Inflammatory macrophage (primary cell): ENCODE results near the gene HYDIN.

Experiments used
- DNase-seq, 2 donors: peaks; one replicate each; pipeline ENCODE4 v3.0.0-alpha.2; 2020 to 2022
- total RNA-seq, 18 experiments: gene quantifications; one replicate each; lab custom pipeline; 2026; ENCODE audit warnings: mixed read lengths in 6 of 18, inconsistent platforms in 2 of 18; lab: John Stamatoyannopoulos, UW

HYDIN gene
- total RNA-seq, result 0.24 to 8.7 (median 0.53) reads per million in 18 experiments

- DNase-seq, result no peak
Measured at GRCh38 chr16:71230122-71230845, at the start of gene HYDIN. Gene HYDIN (minus strand): TSS chr16:71230722. CDS start chr16:71186895, 43,827 bp downstream.

- DNase-seq, result no peak
Measured at GRCh38 chr16:71276589-71277334, 46.2 kb upstream of the HYDIN start.

GRCh38 chr16:71273384-71273783, 42.9 kb upstream of the HYDIN start:
- DNase-seq, result no peak

- DNase-seq, result no peak
Measured at GRCh38 chr16:71264299-71264698, 33.8 kb upstream of the HYDIN start.

- no peak for DNase-seq
Measured at GRCh38 chr16:71263582-71263981, 33.1 kb upstream of the HYDIN start.

GRCh38 chr16:71262391-71262790, 31.9 kb upstream of the HYDIN start:
- no peak for DNase-seq

- no peak for DNase-seq
Measured at GRCh38 chr16:71260995-71261394, 30.5 kb upstream of the HYDIN start.

GRCh38 chr16:71259086-71259485, 28.6 kb upstream of the HYDIN start:
- no peak for DNase-seq

GRCh38 chr16:71258372-71258771, 27.9 kb upstream of the HYDIN start:
- peak; percentile 23 to 25 for DNase-seq

- DNase-seq, result no peak
Measured at GRCh38 chr16:71257768-71258167, 27.2 kb upstream of the HYDIN start.

GRCh38 chr16:71255721-71256120, 25.2 kb upstream of the HYDIN start:
- DNase-seq, result no peak

- peak; percentile 21 to 31 for DNase-seq
Measured at GRCh38 chr16:71254832-71255525, 24.5 kb upstream of the HYDIN start.

- DNase-seq, result peak; percentile 14 to 39
Measured at GRCh38 chr16:71250461-71251235, 20.1 kb upstream of the HYDIN start.

- peak; percentile 46 to 55 for DNase-seq
Measured at GRCh38 chr16:71249399-71249798, 18.9 kb upstream of the HYDIN start.

GRCh38 chr16:71247478-71247877, 17.0 kb upstream of the HYDIN start:
- no peak for DNase-seq

GRCh38 chr16:71246309-71246708, 15.8 kb upstream of the HYDIN start:
- DNase-seq, result no peak

GRCh38 chr16:71244521-71244920, 14.0 kb upstream of the HYDIN start:
- peak in 1 of 2 donors; percentile 14 for DNase-seq

- no peak for DNase-seq
Measured at GRCh38 chr16:71242601-71243000, 12.1 kb upstream of the HYDIN start.

- DNase-seq, result peak; percentile 8 to 24
Measured at GRCh38 chr16:71242036-71242435, 11.5 kb upstream of the HYDIN start.

GRCh38 chr16:71229344-71229743, 1.2 kb downstream of the HYDIN start:
- DNase-seq, result no peak

GRCh38 chr16:71226229-71227141, 4.0 kb downstream of the HYDIN start:
- DNase-seq, result no peak
